ENCODE results near the gene APOA4. TPM values are rescaled to one million over a fixed set of nuclear protein-coding genes. Genes with fewer than 3 reads are reported as not detected.

APOA4 gene
- total and polyA plus RNA-seq, 2 donors (not counting 1 experiment from before 2014, with no cell fraction given) = not detected

DNA sequence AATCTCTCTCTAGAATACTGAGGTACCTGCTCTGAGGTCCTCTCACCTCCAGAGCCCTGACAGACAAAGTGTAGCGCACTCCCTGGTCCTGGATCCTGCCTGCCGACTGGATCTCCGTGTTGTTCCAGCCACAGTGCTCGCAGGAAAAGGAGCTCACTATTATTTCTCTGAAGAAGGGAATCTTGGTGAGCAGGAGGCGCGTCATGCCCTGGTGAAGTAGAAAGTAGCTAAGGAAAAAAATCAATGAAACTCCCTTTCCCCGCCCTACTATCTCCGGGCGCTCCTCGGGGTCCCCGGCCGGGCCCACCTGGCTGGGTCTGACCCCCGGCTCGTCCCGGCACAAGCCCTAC, 35.7 kb downstream of the APOA4 start:
- Histone ChIP-seq H3K9ac (ENCODE audit: low read length) (peak overlapping the region; percentile 88), H3K4me2 (replicated peaks; ENCODE audit: low read depth, low read length, poor library complexity, severe bottlenecking) (peak overlapping the region; percentile 91), H3K9me3 (ENCODE audit: control extremely low read depth in 1 of 3, control insufficient read depth in 2 of 3, insufficient read depth in 1 of 3, low read length in 2 of 3) (no peaks in the 10 kb centered on the region), H3K4me1 (ENCODE audit: control insufficient read depth in 2 of 2, insufficient read depth in 2 of 2, low read length in 2 of 2) (peaks cover 22 to 29% of the 10 kb centered on the region in 2 donors), H3K36me3 (replicated peaks in 1 of 2; ENCODE audit: control extremely low read depth in 1 of 2, control insufficient read depth in 1 of 2, extremely low read depth in 1 of 2, insufficient read depth in 2 of 2, low read length in 1 of 2) (peaks cover 6 to 44% of the 10 kb centered on the region in 2 experiments), H3K27me3 (replicated peaks in 1 of 4; ENCODE audit: control extremely low read depth in 1 of 4, control insufficient read depth in 3 of 4, insufficient read depth in 4 of 4, low read length in 3 of 4) (peaks cover 0 to 10% (median 0%) of the 10 kb centered on the region in 4 experiments), H3K27ac (ENCODE audit: low read length in 2 of 2) (peak overlapping the region; percentile 7 to 82), H3K79me2 (ENCODE audit: control insufficient read depth, insufficient read depth, low read length) (peaks cover 34% of the 10 kb centered on the region), H4K20me1 (ENCODE audit: control insufficient read depth, insufficient read depth, low read length, poor library complexity, severe bottlenecking) (peaks cover 5% of the 10 kb centered on the region), H2AFZ (ENCODE audit: insufficient read depth, low read depth, low read length, poor library complexity, severe bottlenecking) (peak overlapping the region; percentile 96), H3K4me3 (ENCODE audit: control extremely low read depth in 1 of 5, extremely low read depth in 1 of 5, insufficient read depth in 1 of 5, low read depth in 2 of 5, low read length in 4 of 5) (peak overlapping the region; percentile 45 to 88 (median 81))
- no peaks in the 10 kb centered on the region for H3K9me3 Mint-ChIP-seq (ENCODE audit: insufficient read depth)
- peaks cover 37% of the 10 kb centered on the region for H3K4me1 Mint-ChIP-seq
- H3K27ac Mint-ChIP-seq = peak overlapping the region; percentile 98
- H3K4me3 Mint-ChIP-seq = peak overlapping the region; percentile 98
- ChIA-PET POLR2A (interaction anchor here (0.7 to 2.3 kb wide), 3 partner anchors 12 to 357 kb away, joined by 6 to 11 read pairs (median 9); partner anchors contain the start of genes BUD13 and PAFAH1B2), CTCF (interaction anchor here (0.8 to 7.1 kb wide), 7 partner anchors 11 to 440 kb away, joined by 3 to 80 read pairs (median 5); partner anchors contain the start of genes APOA1 and BUD13)
- ATAC-seq (ENCODE audit: low read depth) (no peak), DNase-seq (no peak)
- TF ChIP-seq EZH2 (IDR thresholded peaks at IDR 0.05; ENCODE audit: borderline replicate concordance, insufficient read depth, low read depth, low read length, poor library complexity, severe bottlenecking) = no peak
- TF ChIP-seq, protein P1, sequence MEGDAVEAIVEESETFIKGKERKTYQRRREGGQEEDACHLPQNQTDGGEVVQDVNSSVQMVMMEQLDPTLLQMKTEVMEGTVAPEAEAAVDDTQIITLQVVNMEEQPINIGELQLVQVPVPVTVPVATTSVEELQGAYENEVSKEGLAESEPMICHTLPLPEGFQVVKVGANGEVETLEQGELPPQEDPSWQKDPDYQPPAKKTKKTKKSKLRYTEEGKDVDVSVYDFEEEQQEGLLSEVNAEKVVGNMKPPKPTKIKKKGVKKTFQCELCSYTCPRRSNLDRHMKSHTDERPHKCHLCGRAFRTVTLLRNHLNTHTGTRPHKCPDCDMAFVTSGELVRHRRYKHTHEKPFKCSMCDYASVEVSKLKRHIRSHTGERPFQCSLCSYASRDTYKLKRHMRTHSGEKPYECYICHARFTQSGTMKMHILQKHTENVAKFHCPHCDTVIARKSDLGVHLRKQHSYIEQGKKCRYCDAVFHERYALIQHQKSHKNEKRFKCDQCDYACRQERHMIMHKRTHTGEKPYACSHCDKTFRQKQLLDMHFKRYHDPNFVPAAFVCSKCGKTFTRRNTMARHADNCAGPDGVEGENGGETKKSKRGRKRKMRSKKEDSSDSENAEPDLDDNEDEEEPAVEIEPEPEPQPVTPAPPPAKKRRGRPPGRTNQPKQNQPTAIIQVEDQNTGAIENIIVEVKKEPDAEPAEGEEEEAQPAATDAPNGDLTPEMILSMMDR (IDR thresholded peaks at IDR 0.05) = no peak
- under 1% methylated on average over 13 of the region's 15 CpGs for WGBS (ENCODE audit: insufficient coverage)
- H3K27me3 Mint-ChIP-seq = peaks cover 7% of the 10 kb centered on the region
- intact Hi-C loops (cut with micrococcal nuclease) = loop anchor here (5.0 kb wide), 1 partner anchor 540 kb away; the partner anchor contains the start of gene CEP164

DNA sequence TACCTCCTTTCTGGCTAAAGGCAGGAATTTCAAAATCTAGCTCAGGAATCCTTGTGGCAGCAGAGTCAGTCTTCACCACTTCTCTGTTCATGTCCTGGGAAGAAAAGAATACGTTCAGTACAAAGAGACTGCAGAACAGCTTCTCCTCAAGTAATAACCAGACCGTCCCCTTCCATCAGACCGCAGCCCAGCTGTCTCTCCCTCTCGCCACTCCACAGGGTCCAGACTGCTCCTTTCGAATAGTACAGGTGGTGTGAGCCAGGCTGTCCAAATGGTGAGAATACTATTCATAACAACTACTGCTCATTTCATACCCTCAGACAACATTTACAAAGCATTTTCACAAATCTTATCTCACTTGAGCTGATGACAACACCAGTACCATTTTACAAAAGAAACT, 36.1 kb downstream of the APOA4 start:
- TF ChIP-seq EZH2 (IDR thresholded peaks at IDR 0.05; ENCODE audit: borderline replicate concordance, insufficient read depth, low read depth, low read length, poor library complexity, severe bottlenecking) = no peak
- TF ChIP-seq, protein P1 (IDR thresholded peaks at IDR 0.05) = no peak
- Mint-ChIP-seq H3K27ac (peak overlapping the region; percentile 98), H3K4me1 (peaks cover 37% of the 10 kb centered on the region), H3K27me3 (peaks cover 7% of the 10 kb centered on the region), H3K9me3 (ENCODE audit: insufficient read depth) (no peaks in the 10 kb centered on the region), H3K4me3 (peak overlapping the region; percentile 98)
- peaks cover 6 to 48% of the 10 kb centered on the region in 2 experiments for H3K36me3 ChIP-seq (replicated peaks in 1 of 2; ENCODE audit: control extremely low read depth in 1 of 2, control insufficient read depth in 1 of 2, extremely low read depth in 1 of 2, insufficient read depth in 2 of 2, low read length in 1 of 2)
- H3K79me2 ChIP-seq (ENCODE audit: control insufficient read depth, insufficient read depth, low read length) = peaks cover 34% of the 10 kb centered on the region
- intact Hi-C loops (cut with micrococcal nuclease) = loop anchor here (5.0 kb wide), 1 partner anchor 540 kb away; the partner anchor contains the start of gene CEP164
- 71% methylated on average over 3 of the region's 5 CpGs for WGBS (ENCODE audit: insufficient coverage)
- ATAC-seq (ENCODE audit: low read depth) (no peak), DNase-seq (no peak)
- H3K4me1 ChIP-seq (ENCODE audit: control insufficient read depth in 2 of 2, insufficient read depth in 2 of 2, low read length in 2 of 2) = peaks cover 22 to 29% of the 10 kb centered on the region in 2 donors
- peaks cover 5% of the 10 kb centered on the region for H4K20me1 ChIP-seq (ENCODE audit: control insufficient read depth, insufficient read depth, low read length, poor library complexity, severe bottlenecking)
- peak overlapping the region in 1 of 2 donors; percentile 82 for H3K27ac ChIP-seq (ENCODE audit: low read length in 2 of 2)
- no peaks in the 10 kb centered on the region for H3K9me3 ChIP-seq (ENCODE audit: control extremely low read depth in 1 of 3, control insufficient read depth in 2 of 3, insufficient read depth in 1 of 3, low read length in 2 of 3)
- peak overlapping the region; percentile 88 for H3K9ac ChIP-seq (ENCODE audit: low read length)
- H3K4me3 ChIP-seq (ENCODE audit: control extremely low read depth in 1 of 5, extremely low read depth in 1 of 5, insufficient read depth in 1 of 5, low read depth in 2 of 5, low read length in 4 of 5) = peak overlapping the region; percentile 45 to 88 (median 81)
- peak overlapping the region; percentile 96 for H2AFZ ChIP-seq (ENCODE audit: insufficient read depth, low read depth, low read length, poor library complexity, severe bottlenecking)
- peaks cover 0 to 10% (median 0%) of the 10 kb centered on the region in 4 experiments for H3K27me3 ChIP-seq (replicated peaks in 1 of 4; ENCODE audit: control extremely low read depth in 1 of 4, control insufficient read depth in 3 of 4, insufficient read depth in 4 of 4, low read length in 3 of 4)
- peak overlapping the region; percentile 91 for H3K4me2 ChIP-seq (replicated peaks; ENCODE audit: low read depth, low read length, poor library complexity, severe bottlenecking)
- CTCF ChIA-PET = interaction anchor here (0.8 to 5.2 kb wide), 6 partner anchors 10 to 440 kb away, joined by 3 to 45 read pairs (median 4); partner anchors contain the start of genes APOA1 and BUD13
- POLR2A ChIA-PET = interaction anchor here (0.8 to 2.3 kb wide), 3 partner anchors 12 to 357 kb away, joined by 3 to 11 read pairs (median 6); partner anchors contain the start of genes BUD13 and PAFAH1B2
